LNCaP clone FGC (cell line): ENCODE data around the gene TNFRSF11A.

Source experiments
- DNase-seq: peaks from one replicate; pipeline ENCODE4 v3.0.0-alpha.2; 2011; ENCODE audit warnings: low read depth
- H3K4me3 ChIP-seq: 2 replicates; pipeline ENCODE4 v1.5.1; 2011; ENCODE audit warnings: mild to moderate bottlenecking, low read depth, low read length, control low read depth
- TF ChIP-seq, protein P1 (sequence below): IDR thresholded peaks from 2 replicates; pipeline ENCODE4 v1.5.1; 2012; ENCODE audit warnings: mild to moderate bottlenecking; ENCODE audit not compliant: control insufficient read depth, insufficient read depth; ENCODE audit errors: extremely low read depth

TNFRSF11A gene

DNA sequence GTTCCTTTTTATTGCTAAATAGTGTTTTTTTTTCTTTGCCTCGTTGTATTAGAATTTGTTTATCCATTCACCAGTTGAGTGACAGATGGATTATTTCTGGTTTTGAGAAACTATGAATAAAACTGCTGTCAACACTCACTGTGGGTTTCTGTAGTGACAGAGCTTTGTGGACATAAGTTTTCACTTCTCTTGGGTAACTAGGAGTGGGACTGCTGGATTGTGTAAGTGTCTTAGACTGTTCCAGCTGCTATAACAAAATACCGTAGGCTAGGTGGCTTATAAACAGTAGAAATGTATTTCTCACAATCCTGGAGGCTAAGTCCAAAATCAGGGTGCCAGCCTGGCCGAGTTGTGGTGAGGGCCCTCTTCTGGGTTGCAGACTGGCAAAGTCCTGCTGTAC, 71.9 kb downstream of the TNFRSF11A start:
- no peak overlapping the region for H3K4me3 ChIP-seq
- TF ChIP-seq, protein P1, sequence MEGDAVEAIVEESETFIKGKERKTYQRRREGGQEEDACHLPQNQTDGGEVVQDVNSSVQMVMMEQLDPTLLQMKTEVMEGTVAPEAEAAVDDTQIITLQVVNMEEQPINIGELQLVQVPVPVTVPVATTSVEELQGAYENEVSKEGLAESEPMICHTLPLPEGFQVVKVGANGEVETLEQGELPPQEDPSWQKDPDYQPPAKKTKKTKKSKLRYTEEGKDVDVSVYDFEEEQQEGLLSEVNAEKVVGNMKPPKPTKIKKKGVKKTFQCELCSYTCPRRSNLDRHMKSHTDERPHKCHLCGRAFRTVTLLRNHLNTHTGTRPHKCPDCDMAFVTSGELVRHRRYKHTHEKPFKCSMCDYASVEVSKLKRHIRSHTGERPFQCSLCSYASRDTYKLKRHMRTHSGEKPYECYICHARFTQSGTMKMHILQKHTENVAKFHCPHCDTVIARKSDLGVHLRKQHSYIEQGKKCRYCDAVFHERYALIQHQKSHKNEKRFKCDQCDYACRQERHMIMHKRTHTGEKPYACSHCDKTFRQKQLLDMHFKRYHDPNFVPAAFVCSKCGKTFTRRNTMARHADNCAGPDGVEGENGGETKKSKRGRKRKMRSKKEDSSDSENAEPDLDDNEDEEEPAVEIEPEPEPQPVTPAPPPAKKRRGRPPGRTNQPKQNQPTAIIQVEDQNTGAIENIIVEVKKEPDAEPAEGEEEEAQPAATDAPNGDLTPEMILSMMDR = no peak

DNA sequence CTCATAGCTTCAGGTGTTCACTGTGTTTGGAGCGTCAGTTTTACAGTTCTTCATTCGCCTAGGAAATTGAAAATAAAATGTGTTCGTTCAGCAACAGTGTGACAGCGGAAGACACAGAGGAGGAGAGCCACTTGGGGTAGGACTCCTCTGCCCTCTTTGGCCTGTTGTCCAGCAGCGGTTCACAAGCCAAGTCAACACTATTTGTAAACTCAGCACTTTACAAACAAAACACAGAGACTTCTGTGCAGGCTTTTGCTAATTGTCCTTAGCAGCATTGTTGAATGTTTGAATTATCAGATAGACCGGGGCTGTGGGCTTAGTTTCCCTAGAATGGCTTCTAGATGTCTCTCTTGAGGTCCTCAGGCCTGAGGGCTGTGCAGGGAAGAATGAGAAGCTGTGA, 73.2 kb downstream of the TNFRSF11A start:
- no peak for DNase-seq
- no peak overlapping the region for H3K4me3 ChIP-seq
- TF ChIP-seq, protein P1 = no peak

More for the DNA sequence above, 71.9 kb downstream of the TNFRSF11A start:
- no peak for DNase-seq

DNA sequence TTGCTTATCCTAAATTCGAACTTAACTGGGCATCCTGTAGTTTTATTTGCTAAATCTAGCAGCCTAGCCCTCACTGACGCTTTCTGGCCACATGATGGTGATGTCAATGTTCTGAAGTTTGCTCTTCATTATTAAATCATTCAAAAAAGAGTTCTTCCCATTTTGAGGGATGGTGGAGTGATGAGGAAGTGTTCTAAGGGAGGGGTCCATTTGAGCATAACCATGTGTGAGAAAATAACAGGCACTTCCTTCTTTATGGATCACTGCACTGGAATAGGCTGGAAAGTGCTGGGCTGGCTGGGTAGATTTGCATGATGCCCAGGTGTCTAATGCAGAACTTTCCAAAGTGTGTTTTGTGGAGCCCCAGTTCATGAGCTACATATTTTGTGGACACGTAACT, 74.2 kb downstream of the TNFRSF11A start:
- no peak for DNase-seq
- TF ChIP-seq, protein P1 = no peak
- no peak overlapping the region for H3K4me3 ChIP-seq

DNA sequence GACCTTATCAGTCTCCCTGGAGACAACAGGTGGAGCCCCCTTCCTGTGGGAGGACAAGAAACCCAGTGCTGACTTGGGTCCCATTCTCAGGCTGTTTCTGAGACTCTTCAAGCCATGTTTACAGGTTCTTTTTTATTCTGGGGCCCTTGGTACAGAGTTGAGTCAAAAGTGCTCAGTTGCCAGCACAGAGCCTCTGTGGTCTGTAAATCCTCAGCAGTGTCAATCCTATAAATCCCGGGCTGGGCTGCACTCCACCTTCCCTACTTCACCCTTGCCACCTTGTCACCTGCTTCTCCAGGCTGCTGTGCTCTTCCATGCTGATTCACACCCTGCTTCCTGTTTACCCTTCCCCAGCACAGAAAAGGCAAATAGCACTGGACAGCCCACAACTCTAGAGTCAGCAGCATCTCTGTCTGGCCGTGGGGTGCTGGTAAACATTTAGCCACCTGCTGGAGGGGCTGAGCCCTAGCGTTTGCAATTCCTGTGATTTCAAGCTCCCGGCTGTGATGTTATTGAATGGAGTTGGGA, 74.7 kb downstream of the TNFRSF11A start:
- TF ChIP-seq, protein P1 = peak; percentile 49
- H3K4me3 ChIP-seq = no peak overlapping the region
- peak; percentile 64 for DNase-seq

DNA sequence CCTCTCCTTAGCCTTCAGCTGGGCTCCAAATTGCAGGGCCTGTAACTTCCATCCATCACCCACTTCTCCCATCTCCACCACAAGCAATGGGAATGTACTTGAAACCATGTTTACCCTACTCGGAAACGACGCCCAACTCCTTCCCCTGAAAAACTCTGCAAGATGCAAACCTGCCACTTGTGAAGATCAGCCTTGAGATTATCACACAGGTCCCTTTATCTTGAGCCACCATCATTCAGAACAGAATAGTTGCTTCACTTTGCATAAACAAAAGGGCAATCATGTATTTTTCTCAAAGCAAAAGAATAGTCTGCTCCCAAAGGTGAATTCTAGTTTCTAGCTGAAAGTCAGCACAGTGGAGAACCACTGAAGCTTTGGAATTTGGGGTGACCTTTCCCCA, 75.8 kb downstream of the TNFRSF11A start:
- no peak for DNase-seq
- no peak overlapping the region for H3K4me3 ChIP-seq
- TF ChIP-seq, protein P1 = no peak

DNA sequence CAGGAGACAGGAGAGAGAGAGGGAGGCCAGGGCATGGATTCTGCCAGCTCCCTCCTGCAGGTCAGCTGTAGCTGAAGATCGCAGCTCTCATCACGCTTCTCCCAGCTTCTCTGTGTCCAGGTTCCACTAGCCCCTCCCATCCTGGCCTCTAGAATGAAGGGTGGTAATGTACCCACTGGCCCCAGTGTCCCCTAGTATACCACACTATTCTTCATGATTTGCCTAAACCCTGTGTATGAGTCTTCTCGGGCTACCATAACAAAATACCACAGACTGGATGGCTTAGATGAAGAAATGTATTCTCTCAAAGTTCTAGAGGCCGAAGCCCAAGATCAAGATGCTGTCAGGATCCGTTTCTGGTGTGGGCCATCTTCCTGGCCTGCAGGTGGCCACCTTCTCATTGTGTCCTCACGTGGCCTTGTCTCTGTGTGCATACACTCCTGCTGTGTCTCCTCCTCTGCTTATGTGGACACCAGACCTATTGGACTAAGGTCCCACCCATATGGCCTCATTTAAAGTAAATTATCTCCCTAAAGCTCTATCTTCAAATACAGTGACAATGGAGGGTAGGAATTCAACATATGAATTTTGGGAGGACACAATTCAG, 77.3 kb downstream of the TNFRSF11A start:
- DNase-seq = no peak
- TF ChIP-seq, protein P1 = 0 out of 2 replicates have a peak, but pooled peaks have one; percentile 4
- H3K4me3 ChIP-seq = no peak overlapping the region

DNA sequence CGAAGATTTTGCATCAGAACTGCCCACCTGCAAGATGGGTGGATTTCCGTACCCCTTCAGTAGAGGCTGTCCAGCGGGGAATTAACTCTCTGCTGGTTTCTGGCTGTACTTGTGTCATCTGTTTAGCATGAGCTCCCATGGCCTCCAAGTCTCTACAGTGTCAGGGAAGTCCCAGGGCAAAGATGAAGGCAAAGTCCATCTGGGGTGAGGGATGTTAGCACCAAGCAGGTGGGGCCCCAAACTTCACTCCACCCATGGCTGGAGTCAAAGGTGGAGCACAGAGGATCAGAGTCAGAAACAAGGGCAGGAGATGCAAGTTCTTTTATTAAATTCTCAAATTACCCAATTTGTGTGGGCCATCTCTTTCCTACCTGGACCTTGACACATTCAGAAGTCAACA, 78.0 kb downstream of the TNFRSF11A start:
- no peak overlapping the region for H3K4me3 ChIP-seq
- DNase-seq = no peak

More for the DNA sequence above, 78.0 kb downstream of the TNFRSF11A start:
- TF ChIP-seq, protein P1 = no peak
